ENCODE data around the gene LRRC32. TPM values are rescaled to one million over a fixed set of nuclear protein-coding genes. Genes with fewer than 3 reads are reported as not detected.
"Not testable (repeated sequence)": the region's sequence is repeated elsewhere in the genome, so short reads cannot be mapped to it uniquely, and the experiment has no call there.

LRRC32 gene
- total RNA-seq, 1 experiment from 2014 or later: 0.46 TPM

GRCh38 chr11:76644591-76644990 is 26.0 kb downstream of the LRRC32 start:
- peaks cover 9% of the 10 kb centered on the region for H3K27me3 Mint-ChIP-seq (ENCODE audit: low read depth)
- DNase-seq: no peak
- no peak overlapping the region for H3K14ac ChIP-seq (ENCODE audit: insufficient read depth, low read length)
- H2AK5ac ChIP-seq (ENCODE audit: insufficient read length, low read length): no peak overlapping the region
- H2BK15ac ChIP-seq (ENCODE audit: low read depth, low read length): no peak overlapping the region
- H2BK20ac ChIP-seq (ENCODE audit: low read depth, low read length, poor library complexity, severe bottlenecking): no peak overlapping the region
- no peak overlapping the region for H3K23ac ChIP-seq (ENCODE audit: insufficient read length, low read depth, low read length)
- no peaks in the 10 kb centered on the region for H3K79me1 ChIP-seq (ENCODE audit: insufficient read depth, low read depth, low read length, poor library complexity, severe bottlenecking)
- no peak overlapping the region for H2BK5ac ChIP-seq (ENCODE audit: insufficient read length, low read length)
- H3K27ac ChIP-seq (ENCODE audit: insufficient read length, low read depth, low read length): no peak overlapping the region
- peaks cover 3% of the 10 kb centered on the region; the same call in 1 of the 2 replicates for H3K4me1 ChIP-seq (ENCODE audit: insufficient read depth, low read length)
- H4K91ac ChIP-seq (ENCODE audit: insufficient read length, low read depth, low read length): no peak overlapping the region
- H4K8ac ChIP-seq (replicated peaks; ENCODE audit: insufficient read length, low read depth, low read length): no peak overlapping the region
- H3T11ph ChIP-seq (ENCODE audit: low read length): no peak overlapping the region
- no peak for TF ChIP-seq CTCF (conservative IDR thresholded peaks at IDR 0.05)
- no peak overlapping the region for H3K9ac ChIP-seq (ENCODE audit: extremely low read depth, insufficient read length, low read length)
- peaks cover 10 to 11% of the 10 kb centered on the region in 2 experiments; a peak in 4 of 5 replicates for H3K9me3 Mint-ChIP-seq
- H3K4me3 Mint-ChIP-seq: no peak overlapping the region
- H3K27me3 ChIP-seq (ENCODE audit: insufficient read depth, low read length): no peaks in the 10 kb centered on the region
- no peak overlapping the region for H3K27ac Mint-ChIP-seq
- no peak overlapping the region for H3K4ac ChIP-seq (ENCODE audit: low read depth, low read length)
- no peak overlapping the region for H3K56ac ChIP-seq (ENCODE audit: insufficient read length, low read depth, low read length)
- H3K9me3 ChIP-seq (ENCODE audit: control insufficient read depth, low read depth, low read length): no peaks in the 10 kb centered on the region
- H3K79me2 ChIP-seq (ENCODE audit: insufficient read depth, low read length): no peaks in the 10 kb centered on the region
- H2AFZ ChIP-seq (ENCODE audit: low read length): no peak overlapping the region
- H3K4me1 Mint-ChIP-seq: peaks cover 7 to 10% of the 10 kb centered on the region in 2 experiments; a peak in 2 of 4 replicates
- no peak overlapping the region for H2BK120ac ChIP-seq (ENCODE audit: low read depth, low read length, poor library complexity, severe bottlenecking)
- H4K20me1 ChIP-seq (ENCODE audit: control insufficient read depth, insufficient read depth, insufficient read length): no peaks in the 10 kb centered on the region
- H3K36me3 Mint-ChIP-seq (ENCODE audit: insufficient read depth in 1 of 3, low read depth in 3 of 3): no peaks in the 10 kb centered on the region; a peak in 2 of 7 replicates
- H3K18ac ChIP-seq (ENCODE audit: insufficient read length, low read depth, low read length): no peak overlapping the region
- H2BK12ac ChIP-seq (ENCODE audit: insufficient read length, low read depth, low read length): no peak overlapping the region
- H3K23me2 ChIP-seq (ENCODE audit: insufficient read length, low read depth, low read length, poor library complexity, severe bottlenecking): no peaks in the 10 kb centered on the region
- no CpG with 5 or more reads among the region's 5 CpGs for WGBS (ENCODE audit: extremely low coverage, insufficient read length, low lambda C conversion rate)
- H3K4me2 ChIP-seq (ENCODE audit: insufficient read depth, insufficient read length, low read length): no peak overlapping the region
- H4K5ac ChIP-seq (ENCODE audit: insufficient read length, low read depth, low read length): no peak overlapping the region

GRCh38 chr11:76643711-76644110 is 26.8 kb downstream of the LRRC32 start:
- H3K27ac ChIP-seq (ENCODE audit: insufficient read length, low read depth, low read length); H2BK5ac ChIP-seq (ENCODE audit: insufficient read length, low read length); H3K27me3 Mint-ChIP-seq (ENCODE audit: low read depth); H4K20me1 ChIP-seq (ENCODE audit: control insufficient read depth, insufficient read depth, insufficient read length); H4K8ac ChIP-seq (replicated peaks; ENCODE audit: insufficient read length, low read depth, low read length); H3K4ac ChIP-seq (ENCODE audit: low read depth, low read length); H3K14ac ChIP-seq (ENCODE audit: insufficient read depth, low read length); H2AFZ ChIP-seq (ENCODE audit: low read length); H3K4me3 Mint-ChIP-seq; H3K27ac Mint-ChIP-seq; H3K23ac ChIP-seq (ENCODE audit: insufficient read length, low read depth, low read length); H3K9ac ChIP-seq (ENCODE audit: extremely low read depth, insufficient read length, low read length); H3K18ac ChIP-seq (ENCODE audit: insufficient read length, low read depth, low read length); H4K5ac ChIP-seq (ENCODE audit: insufficient read length, low read depth, low read length); DNase-seq; H3K4me1 ChIP-seq (ENCODE audit: insufficient read depth, low read length); H3T11ph ChIP-seq (ENCODE audit: low read length); H3K79me1 ChIP-seq (ENCODE audit: insufficient read depth, low read depth, low read length, poor library complexity, severe bottlenecking); H3K9me3 ChIP-seq (ENCODE audit: control insufficient read depth, low read depth, low read length); H2BK12ac ChIP-seq (ENCODE audit: insufficient read length, low read depth, low read length); H3K36me3 Mint-ChIP-seq (ENCODE audit: insufficient read depth in 1 of 3, low read depth in 3 of 3); H3K23me2 ChIP-seq (ENCODE audit: insufficient read length, low read depth, low read length, poor library complexity, severe bottlenecking); H3K4me2 ChIP-seq (ENCODE audit: insufficient read depth, insufficient read length, low read length); H3K56ac ChIP-seq (ENCODE audit: insufficient read length, low read depth, low read length); H3K79me2 ChIP-seq (ENCODE audit: insufficient read depth, low read length); H2BK15ac ChIP-seq (ENCODE audit: low read depth, low read length); H2BK20ac ChIP-seq (ENCODE audit: low read depth, low read length, poor library complexity, severe bottlenecking); H2BK120ac ChIP-seq (ENCODE audit: low read depth, low read length, poor library complexity, severe bottlenecking); H3K27me3 ChIP-seq (ENCODE audit: insufficient read depth, low read length); H4K91ac ChIP-seq (ENCODE audit: insufficient read length, low read depth, low read length); H2AK5ac ChIP-seq (ENCODE audit: insufficient read length, low read length): not testable (repeated sequence)
- Mint-ChIP-seq H3K4me1 (peaks cover 7 to 10% of the 10 kb centered on the region in 2 experiments; a peak in 2 of 4 replicates), H3K9me3 (peaks cover 10 to 11% of the 10 kb centered on the region in 2 experiments; a peak in 4 of 5 replicates)
- WGBS (ENCODE audit: extremely low coverage, insufficient read length, low lambda C conversion rate): no CpG with 5 or more reads among the region's 3 CpGs

All from H9 (cell line).